ENCODE results near the gene TCP11L1.

DNA sequence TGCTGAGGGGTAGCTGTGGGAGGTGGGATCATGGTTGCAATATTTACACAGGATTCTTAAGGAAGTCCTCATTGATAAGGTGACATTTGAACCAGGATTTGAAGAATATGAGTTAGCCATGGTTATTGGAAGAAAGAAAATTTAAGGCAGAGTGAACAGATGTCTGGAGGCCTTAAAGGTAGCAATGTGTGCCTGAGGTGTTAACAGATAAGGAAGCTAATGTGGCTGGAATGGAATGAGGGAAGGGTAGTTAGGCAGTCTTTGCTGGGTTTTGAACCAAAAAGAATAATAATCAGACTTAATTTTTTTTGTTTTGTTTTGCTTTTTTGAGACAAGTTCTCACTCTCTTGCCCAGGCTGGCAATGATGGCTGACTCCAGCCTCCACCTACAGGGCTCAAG lies 33.4 kb upstream of the TCP11L1 start:
- TF ChIP-seq, protein P1, sequence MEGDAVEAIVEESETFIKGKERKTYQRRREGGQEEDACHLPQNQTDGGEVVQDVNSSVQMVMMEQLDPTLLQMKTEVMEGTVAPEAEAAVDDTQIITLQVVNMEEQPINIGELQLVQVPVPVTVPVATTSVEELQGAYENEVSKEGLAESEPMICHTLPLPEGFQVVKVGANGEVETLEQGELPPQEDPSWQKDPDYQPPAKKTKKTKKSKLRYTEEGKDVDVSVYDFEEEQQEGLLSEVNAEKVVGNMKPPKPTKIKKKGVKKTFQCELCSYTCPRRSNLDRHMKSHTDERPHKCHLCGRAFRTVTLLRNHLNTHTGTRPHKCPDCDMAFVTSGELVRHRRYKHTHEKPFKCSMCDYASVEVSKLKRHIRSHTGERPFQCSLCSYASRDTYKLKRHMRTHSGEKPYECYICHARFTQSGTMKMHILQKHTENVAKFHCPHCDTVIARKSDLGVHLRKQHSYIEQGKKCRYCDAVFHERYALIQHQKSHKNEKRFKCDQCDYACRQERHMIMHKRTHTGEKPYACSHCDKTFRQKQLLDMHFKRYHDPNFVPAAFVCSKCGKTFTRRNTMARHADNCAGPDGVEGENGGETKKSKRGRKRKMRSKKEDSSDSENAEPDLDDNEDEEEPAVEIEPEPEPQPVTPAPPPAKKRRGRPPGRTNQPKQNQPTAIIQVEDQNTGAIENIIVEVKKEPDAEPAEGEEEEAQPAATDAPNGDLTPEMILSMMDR (IDR thresholded peaks at IDR 0.05), result no peak
- TF ChIP-seq POLR2A (IDR thresholded peaks at IDR 0.05) (no peak), EP300 (IDR thresholded peaks at IDR 0.05) (no peak), POLR2AphosphoS5 (IDR thresholded peaks at IDR 0.05) (no peak)

Data from gastroesophageal sphincter (tissue), 3 donors.